Measurements from ENCODE around the gene BEST1.

The BEST1 gene

DNA sequence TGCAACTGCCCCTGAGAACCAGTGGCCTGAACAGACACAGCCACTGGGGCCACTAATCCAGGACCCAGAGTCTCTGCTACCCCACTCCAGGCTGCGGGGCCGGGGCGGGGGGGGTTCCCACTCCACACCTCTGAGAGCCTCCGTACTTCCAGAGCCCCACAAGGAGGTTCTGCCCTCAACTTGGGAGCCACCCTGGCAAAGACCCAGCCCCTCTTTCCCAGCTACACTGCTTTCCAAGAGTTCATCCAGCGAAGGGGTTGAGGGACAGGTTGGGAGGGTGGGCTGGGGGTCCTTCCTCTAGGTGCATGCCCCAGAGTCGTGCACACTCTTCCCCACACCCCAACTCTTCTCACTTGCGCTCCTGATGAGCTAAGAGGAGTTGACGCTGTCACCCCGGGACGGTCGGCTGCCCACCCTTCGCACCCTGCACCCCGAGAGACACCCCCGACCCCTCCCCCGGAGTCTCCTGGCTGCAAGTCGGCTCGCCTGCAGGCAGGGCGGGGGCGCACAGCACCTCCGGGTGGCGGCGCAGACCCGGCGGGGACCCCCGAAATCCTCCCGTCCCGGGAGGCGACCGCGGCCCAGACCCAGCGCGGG is 33.3 kb upstream of the BEST1 start:
- TF ChIP-seq, protein P1, sequence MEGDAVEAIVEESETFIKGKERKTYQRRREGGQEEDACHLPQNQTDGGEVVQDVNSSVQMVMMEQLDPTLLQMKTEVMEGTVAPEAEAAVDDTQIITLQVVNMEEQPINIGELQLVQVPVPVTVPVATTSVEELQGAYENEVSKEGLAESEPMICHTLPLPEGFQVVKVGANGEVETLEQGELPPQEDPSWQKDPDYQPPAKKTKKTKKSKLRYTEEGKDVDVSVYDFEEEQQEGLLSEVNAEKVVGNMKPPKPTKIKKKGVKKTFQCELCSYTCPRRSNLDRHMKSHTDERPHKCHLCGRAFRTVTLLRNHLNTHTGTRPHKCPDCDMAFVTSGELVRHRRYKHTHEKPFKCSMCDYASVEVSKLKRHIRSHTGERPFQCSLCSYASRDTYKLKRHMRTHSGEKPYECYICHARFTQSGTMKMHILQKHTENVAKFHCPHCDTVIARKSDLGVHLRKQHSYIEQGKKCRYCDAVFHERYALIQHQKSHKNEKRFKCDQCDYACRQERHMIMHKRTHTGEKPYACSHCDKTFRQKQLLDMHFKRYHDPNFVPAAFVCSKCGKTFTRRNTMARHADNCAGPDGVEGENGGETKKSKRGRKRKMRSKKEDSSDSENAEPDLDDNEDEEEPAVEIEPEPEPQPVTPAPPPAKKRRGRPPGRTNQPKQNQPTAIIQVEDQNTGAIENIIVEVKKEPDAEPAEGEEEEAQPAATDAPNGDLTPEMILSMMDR (IDR thresholded peaks at IDR 0.05; ENCODE audit: insufficient read depth, low read depth, low read length, missing control alignments): no peak
- no peak overlapping the region for H3K4me3 ChIP-seq (ENCODE audit: low read depth, low read length)
- no peak for DNase-seq (ENCODE audit: low read depth)

DNA sequence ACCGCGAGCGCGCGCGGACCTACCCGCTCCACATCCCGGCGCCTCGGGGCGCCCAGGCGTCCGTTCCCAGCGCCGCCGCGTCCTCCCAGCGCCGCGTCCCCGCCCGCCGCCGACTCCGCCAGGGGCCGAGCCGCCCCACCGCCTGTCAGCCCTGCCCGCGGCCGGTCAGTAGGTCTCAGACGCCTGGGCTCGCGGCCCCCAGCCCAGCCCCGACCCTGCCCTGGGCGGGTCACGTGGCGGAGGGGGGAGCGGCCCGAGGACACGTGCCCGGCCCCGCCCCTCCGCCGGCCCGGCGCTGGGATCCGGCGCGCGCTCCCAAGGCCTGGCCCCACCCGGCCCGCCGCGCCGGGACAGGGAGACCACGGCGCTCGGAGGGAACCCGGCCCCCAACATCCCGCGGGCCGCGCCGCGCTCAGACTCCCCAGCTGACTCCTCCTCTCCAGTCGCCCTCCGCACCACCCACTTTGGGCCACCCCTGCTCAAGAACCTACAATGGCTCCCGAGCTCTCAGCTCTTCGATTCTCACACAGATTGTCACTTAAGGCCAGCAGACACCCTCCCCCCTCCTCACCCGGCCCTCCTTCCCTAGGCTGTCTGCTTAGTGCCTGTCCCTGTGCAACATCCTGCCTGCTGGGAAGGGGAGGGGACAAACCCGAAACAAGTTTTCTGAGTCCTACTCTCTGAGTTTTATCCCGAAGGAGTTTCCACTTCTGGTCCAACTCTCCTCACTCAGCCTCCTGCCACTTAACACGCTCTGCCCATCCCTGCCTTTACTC is 32.6 kb upstream of the BEST1 start, which contains the start of gene RAB3IL1:
Gene RAB3IL1 (minus strand): TSS at position 233 of the 776 bp plus-strand sequence. CDS start 199 bp downstream, at position 34.
- H3K4me3 ChIP-seq (ENCODE audit: low read depth, low read length): no peak within 1 kb of the TSS
- TF ChIP-seq, protein P1 (IDR thresholded peaks at IDR 0.05; ENCODE audit: insufficient read depth, low read depth, low read length, missing control alignments): no peak
- DNase-seq (ENCODE audit: low read depth): no peak

DNA sequence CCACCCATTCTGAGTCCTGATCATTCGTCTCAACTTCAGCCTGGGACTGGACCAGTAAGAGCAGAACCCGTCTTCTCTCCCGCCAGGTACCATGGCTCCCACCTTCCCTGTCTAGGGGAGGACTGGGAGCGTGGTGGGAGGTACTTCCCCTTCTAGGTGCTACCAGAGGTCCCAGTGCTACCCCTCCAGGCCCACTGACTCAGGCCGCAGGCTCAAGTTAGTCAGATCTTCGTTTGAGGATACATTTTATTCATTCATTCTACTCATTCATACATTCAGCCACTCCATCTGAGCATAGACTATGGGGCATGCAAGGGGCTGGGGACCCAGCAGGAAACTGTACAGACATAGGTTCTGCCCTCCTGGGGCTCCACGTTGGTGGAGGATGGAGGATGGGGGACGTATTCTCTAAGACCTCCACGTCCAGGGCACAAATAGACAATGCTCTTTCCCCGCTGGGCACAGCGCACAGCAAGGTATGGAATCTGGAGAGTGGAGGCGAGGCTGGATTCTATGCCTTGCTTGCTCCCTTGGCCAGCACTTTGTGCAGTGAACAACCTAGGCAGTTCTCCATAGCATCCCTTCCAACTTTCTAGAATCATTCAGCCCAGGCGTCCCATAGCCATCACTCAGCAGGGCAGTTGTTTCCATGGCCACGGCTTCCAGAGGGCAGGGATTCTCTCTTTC is 31.8 kb upstream of the BEST1 start:
- no peak overlapping the region for H3K4me3 ChIP-seq (ENCODE audit: low read depth, low read length)
- TF ChIP-seq, protein P1 (IDR thresholded peaks at IDR 0.05; ENCODE audit: insufficient read depth, low read depth, low read length, missing control alignments): no peak
- no peak for DNase-seq (ENCODE audit: low read depth)

DNA sequence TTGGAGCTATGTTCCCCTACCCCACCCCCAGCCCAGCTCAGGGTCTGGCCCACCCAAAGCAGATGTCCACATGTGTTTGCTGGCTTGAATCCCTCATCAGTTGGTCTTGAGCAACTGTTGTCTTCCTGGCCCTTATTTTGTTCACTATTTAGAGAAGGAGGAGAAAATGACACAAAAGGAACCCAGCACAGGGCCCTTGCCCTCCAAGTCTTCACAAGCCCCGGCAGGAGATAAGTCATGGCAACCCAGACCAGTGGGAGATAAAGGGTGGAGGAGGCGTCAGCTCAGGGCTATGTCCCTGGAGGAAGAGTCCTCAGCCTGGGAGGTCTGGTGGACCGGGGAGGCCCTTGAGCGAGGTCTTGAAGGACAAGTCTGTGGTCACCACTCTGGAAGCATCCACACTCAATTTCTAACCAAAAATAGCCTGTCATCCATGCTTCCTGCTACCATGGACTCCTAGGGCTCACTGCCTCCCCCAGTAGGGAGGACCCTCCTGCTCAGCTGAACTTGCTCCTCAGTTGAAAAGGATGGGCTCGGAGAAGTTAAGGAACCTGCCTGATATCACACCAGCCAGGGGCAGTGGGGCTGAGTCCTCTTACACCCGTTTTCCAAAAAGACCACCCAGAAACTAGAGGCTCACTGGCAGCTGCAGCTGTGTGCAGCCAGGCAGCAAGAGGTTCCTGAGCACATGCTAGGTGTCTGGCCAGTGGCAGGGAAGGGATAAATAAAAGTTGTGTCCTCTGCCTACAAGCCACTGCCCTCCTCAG is 31.0 kb upstream of the BEST1 start:
- TF ChIP-seq, protein P1 (IDR thresholded peaks at IDR 0.05; ENCODE audit: insufficient read depth, low read depth, low read length, missing control alignments): no peak
- no peak for DNase-seq (ENCODE audit: low read depth)
- H3K4me3 ChIP-seq (ENCODE audit: low read depth, low read length): no peak overlapping the region

DNA sequence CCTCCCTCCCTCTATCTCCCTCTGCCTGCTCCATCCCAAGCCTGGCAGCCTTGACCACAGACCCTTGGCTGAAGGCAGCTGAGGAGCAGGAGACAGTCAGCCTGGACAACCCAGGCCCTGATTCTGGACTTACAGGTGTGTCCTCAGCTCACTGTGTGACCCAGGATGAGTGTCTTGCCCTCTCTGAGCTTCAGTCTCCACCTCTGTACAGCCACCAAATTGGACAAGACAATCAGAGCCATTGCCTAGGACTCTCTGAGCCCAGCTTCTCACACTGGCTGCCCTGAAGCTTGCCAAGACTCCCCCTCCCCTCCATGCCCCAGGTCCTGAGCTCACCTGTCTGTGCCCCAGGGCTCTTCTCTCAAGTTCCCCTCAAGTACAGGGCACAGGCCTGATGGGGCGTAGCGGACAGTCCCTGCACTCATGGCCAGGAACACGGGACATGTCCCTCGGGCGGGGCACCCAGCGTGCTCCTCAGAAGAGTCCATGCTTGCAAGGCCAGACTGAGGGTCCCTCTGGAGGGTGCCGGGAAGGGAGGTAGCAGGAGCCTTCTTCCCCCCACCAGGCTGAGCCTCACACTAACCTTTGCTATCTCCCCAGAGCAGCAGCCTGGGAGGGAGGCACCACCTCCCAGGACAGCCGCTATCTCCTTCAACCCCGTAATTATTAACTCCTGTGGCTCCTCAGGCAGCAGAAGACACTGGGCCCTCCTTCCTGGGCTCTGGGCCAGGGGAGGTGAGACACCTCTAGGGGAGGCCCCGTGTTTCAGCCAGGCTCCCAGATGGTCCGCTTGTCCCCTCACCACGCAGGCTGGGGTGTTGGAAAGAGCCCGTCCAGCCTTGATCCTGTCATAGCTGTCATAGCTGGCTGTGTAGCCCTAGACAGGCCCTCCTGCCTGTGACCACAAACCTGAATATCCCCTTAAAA is 30.2 kb upstream of the BEST1 start:
- TF ChIP-seq, protein P1 (IDR thresholded peaks at IDR 0.05; ENCODE audit: insufficient read depth, low read depth, low read length, missing control alignments): no peak
- no peak overlapping the region for H3K4me3 ChIP-seq (ENCODE audit: low read depth, low read length)
- DNase-seq (ENCODE audit: low read depth): no peak

DNA sequence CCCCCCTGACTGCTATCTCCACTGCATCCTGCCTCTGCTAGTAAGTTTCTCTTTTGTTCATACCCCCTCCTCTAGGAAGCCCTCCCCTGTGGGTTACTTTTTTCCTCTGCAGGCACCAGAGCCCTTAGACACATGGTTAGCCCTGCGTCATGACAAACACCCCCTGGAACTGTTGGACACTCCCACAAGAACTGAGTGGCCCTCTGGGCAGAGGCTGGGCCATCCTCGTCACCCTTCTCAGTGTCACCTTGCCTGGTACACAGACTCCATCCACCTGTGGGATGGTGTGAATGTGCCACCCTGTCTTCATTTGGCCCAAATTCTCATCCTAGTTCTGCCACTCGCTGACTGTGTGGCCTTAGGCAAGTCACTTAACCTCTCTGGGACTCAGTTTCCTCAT is 28.7 kb upstream of the BEST1 start:
- DNase-seq (ENCODE audit: low read depth): no peak
- TF ChIP-seq, protein P1 (IDR thresholded peaks at IDR 0.05; ENCODE audit: insufficient read depth, low read depth, low read length, missing control alignments): no peak
- no peak overlapping the region for H3K4me3 ChIP-seq (ENCODE audit: low read depth, low read length)

All from GM12865 (cell line).